ENCODE measurements around the gene JCHAIN. TPM values are rescaled to one million over a fixed set of nuclear protein-coding genes. Genes with fewer than 3 reads are reported as not detected.

The JCHAIN gene
- total and polyA plus RNA-seq, 7 donors = 1.4 to 206 (median 45.4) TPM; not detected in 1

DNA sequence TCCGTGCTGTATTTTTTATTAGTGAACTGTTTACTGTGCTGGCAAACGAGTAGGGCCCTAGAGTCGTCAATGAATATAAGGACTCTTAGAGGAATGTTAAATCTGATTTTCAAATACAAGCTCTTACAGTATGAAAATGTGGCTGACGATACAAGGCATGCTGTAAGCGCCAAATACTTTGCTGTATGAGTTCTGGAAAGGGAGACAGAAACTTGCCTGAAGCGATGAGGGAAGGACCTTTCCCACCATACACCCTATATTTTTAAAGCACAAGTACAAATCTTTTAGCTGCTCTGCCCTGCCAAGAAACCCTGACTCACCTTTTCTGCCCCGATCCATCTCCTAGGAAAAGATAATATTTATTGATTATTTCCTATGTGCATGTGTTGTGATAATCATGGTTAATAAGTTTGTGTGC lies 39.7 kb upstream of the JCHAIN start:
- Histone ChIP-seq H3K27me3 (no peaks in the 10 kb centered on the region), H3K27ac (peak overlapping the region; percentile 92 to 98 (median 97)), H3K9me3 (no peaks in the 10 kb centered on the region), H3K36me3 (no peaks in the 10 kb centered on the region), H3K4me1 (peaks cover 0 to 30% (median 19%) of the 10 kb centered on the region in 4 donors), H3K4me3 (peak overlapping the region; percentile 66 to 91 (median 84))
- DNase-seq = no peak
- no peak for TF ChIP-seq POLR2AphosphoS5 (IDR thresholded peaks at IDR 0.05)
- no peak for TF ChIP-seq POLR2A (IDR thresholded peaks at IDR 0.05)
- TF ChIP-seq, protein P1, sequence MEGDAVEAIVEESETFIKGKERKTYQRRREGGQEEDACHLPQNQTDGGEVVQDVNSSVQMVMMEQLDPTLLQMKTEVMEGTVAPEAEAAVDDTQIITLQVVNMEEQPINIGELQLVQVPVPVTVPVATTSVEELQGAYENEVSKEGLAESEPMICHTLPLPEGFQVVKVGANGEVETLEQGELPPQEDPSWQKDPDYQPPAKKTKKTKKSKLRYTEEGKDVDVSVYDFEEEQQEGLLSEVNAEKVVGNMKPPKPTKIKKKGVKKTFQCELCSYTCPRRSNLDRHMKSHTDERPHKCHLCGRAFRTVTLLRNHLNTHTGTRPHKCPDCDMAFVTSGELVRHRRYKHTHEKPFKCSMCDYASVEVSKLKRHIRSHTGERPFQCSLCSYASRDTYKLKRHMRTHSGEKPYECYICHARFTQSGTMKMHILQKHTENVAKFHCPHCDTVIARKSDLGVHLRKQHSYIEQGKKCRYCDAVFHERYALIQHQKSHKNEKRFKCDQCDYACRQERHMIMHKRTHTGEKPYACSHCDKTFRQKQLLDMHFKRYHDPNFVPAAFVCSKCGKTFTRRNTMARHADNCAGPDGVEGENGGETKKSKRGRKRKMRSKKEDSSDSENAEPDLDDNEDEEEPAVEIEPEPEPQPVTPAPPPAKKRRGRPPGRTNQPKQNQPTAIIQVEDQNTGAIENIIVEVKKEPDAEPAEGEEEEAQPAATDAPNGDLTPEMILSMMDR (IDR thresholded peaks at IDR 0.05) = no peak
- TF ChIP-seq EP300 (IDR thresholded peaks at IDR 0.05) = no peak
- WGBS, 2 donors = 5 to 17% methylated on average over 7 of the region's 7 CpGs
- intact Hi-C loops (cut with DNase I) = loop anchor here (5.0 kb wide), 1 partner anchor 196 kb away; the partner anchor contains the start of gene MOB1B

DNA sequence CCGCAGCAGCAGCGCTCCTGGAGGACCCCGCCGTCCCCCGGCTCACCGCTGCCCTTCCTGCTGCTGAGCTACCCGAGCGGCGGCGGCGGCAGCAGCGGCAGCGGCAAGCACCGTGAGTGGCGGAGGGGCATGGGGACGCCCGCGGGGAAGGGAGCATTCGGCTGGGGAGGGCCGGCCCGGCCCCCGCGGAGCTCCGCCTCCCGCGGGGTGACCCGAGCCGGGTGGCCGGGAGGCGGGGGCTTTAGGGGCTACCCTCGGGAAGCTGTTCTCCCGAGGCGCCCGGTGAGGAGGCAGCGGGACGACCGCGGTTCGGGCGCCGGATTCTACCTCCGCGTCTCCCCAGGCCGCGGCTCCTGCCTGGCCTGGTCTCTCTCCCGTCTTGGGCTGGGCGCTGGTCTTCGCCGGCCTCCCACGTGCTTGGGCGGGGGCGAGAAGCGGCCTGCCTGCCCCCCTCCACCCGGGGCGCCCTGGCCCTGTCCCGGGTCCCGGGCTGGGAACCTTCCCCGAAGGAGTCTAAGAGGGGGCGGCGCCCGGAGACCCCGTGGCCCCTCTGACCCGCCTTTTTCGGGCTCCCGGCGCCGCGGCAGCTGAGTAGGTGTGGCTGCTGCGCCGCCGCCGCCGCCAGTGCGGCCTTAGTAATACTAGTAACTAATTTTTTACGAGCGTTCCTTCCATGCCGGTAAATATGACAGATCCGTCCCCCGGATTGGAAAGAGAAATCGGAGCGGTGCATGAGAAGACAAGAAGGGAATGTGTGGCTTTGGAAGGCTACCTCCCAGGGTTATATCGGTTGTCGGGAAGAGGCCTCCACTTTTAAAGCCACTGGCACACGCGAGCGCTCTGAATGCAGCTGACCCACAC lies 39.1 kb upstream of the JCHAIN start:
- H3K36me3 ChIP-seq = no peaks in the 10 kb centered on the region
- H3K4me3 ChIP-seq = peak overlapping the region; percentile 66 to 91 (median 84)
- peak; percentile 85 for DNase-seq
- intact Hi-C loops (cut with DNase I) = loop anchor here (1.0 to 5.0 kb wide), 2 partner anchors 17 to 197 kb away; partner anchors contain the start of genes MOB1B and UTP3
- TF ChIP-seq POLR2A (IDR thresholded peaks at IDR 0.05) = peak in 1 of 2 donors; percentile 27
- no peak for TF ChIP-seq EP300 (IDR thresholded peaks at IDR 0.05)
- TF ChIP-seq POLR2AphosphoS5 (IDR thresholded peaks at IDR 0.05) = peak; percentile 17 to 67 (median 52)
- peaks cover 0 to 30% (median 19%) of the 10 kb centered on the region in 4 donors for H3K4me1 ChIP-seq
- 0 to 1% methylated on average over 86 of the region's 86 CpGs for WGBS, 2 donors
- H3K9me3 ChIP-seq = no peaks in the 10 kb centered on the region
- H3K27ac ChIP-seq = peak overlapping the region; percentile 92 to 98 (median 97)
- no peaks in the 10 kb centered on the region for H3K27me3 ChIP-seq

DNA sequence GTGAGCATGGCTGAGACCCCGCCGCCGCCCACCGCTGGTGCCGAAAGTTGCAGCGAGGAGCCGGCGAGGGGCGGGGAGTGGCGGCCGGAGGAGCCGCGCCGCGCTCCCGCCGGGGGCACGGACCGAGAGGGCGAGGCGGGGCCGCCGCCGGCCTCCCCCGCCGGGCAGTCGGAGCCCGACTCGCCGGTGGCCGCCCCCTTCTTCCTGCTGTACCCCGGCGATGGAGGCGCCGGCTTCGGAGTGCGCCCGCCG lies 38.5 kb upstream of the JCHAIN start:
- H3K27me3 ChIP-seq = no peaks in the 10 kb centered on the region
- DNase-seq = no peak
- H3K36me3 ChIP-seq = no peaks in the 10 kb centered on the region
- peaks cover 0 to 30% (median 19%) of the 10 kb centered on the region in 4 donors for H3K4me1 ChIP-seq
- 0 to 1% methylated on average over 39 of the region's 39 CpGs for WGBS, 2 donors
- peak overlapping the region; percentile 92 to 98 (median 97) for H3K27ac ChIP-seq
- H3K4me3 ChIP-seq = peak overlapping the region; percentile 66 to 91 (median 84)
- intact Hi-C loops (cut with DNase I) = loop anchor here (1.0 to 5.0 kb wide), 3 partner anchors 17 to 197 kb away; partner anchors contain the start of genes GRSF1, MOB1B and UTP3
- H3K9me3 ChIP-seq = no peaks in the 10 kb centered on the region
- TF ChIP-seq EP300 (IDR thresholded peaks at IDR 0.05) (no peak), POLR2AphosphoS5 (IDR thresholded peaks at IDR 0.05) (no peak), POLR2A (IDR thresholded peaks at IDR 0.05) (no peak)
- TF ChIP-seq, protein P1 (IDR thresholded peaks at IDR 0.05) = no peak

DNA sequence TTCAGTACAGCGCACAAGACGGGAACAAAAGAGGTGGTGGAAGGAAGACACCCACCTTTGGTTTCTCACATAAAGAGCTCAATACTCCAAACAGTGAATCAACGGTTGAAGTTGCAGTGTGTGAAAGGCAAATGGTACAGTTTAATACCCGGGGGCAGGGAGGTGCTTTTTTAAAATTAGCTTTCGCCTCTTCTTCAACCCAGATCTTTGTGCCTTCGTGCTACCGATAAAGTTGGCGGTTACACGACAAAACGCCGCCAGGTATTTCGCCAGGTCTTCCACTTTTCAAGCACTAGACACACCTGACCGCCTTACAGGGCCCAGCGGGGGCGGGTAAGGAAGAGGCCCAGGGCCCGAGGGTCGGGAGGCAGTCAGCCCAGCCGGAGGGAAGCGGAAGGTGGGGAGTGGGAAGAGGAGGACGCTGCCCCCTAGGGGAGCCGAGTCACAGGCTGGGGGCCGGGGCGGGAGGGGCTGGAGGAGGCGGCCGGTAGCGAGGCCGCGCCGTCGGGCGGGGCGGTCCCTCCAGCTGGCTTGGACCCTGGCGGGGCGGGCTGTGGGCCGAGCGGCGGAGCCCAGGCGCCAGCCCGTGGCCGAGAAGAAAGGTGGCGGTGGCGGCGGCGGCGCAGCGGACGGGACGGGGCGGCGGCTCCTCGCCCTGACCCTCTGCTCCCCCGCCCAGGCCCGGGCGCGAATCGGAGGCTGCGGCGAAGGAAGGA lies 38.1 kb upstream of the JCHAIN start:
- peak overlapping the region; percentile 92 to 98 (median 97) for H3K27ac ChIP-seq
- H3K27me3 ChIP-seq = no peaks in the 10 kb centered on the region
- H3K9me3 ChIP-seq = no peaks in the 10 kb centered on the region
- H3K4me3 ChIP-seq = peak overlapping the region; percentile 66 to 91 (median 84)
- H3K4me1 ChIP-seq = peaks cover 0 to 30% (median 19%) of the 10 kb centered on the region in 4 donors
- TF ChIP-seq POLR2AphosphoS5 (IDR thresholded peaks at IDR 0.05) = peak in 1 of 4 donors; percentile 58
- TF ChIP-seq, protein P1 (IDR thresholded peaks at IDR 0.05) = peak in 3 of 4 experiments; percentile 14 to 31 (median 16)
- TF ChIP-seq EP300 (IDR thresholded peaks at IDR 0.05) = no peak
- TF ChIP-seq POLR2A (IDR thresholded peaks at IDR 0.05) = no peak
- peak; percentile 90 for DNase-seq
- H3K36me3 ChIP-seq = no peaks in the 10 kb centered on the region
- intact Hi-C loops (cut with DNase I) = loop anchor here (5.0 kb wide), 1 partner anchor 133 kb away; the partner anchor contains the start of gene GRSF1
- WGBS, 2 donors = 1% methylated on average over 58 of the region's 58 CpGs

Measured in sigmoid colon (tissue), 7 donors.